Neural crest cell (in vitro differentiated cells): ENCODE measurements around the gene BTBD9. TPM values are rescaled to one million over a fixed set of nuclear protein-coding genes. Genes with fewer than 3 reads are reported as not detected.
A peak's percentile ranks its signal among the peaks of the same experiment; 100 is the strongest.

ENCODE experiments used
- DNase-seq: peaks from one replicate; pipeline ENCODE4 v3.0.0; 2021; ENCODE audit warnings: low read depth, mixed read lengths, low spot score
- H3K27ac Mint-ChIP-seq: one replicate; pipeline ENCODE4 v1.8.0; 2021; ENCODE audit warnings: mild to moderate bottlenecking, mixed read lengths; ENCODE audit not compliant: unreplicated experiment
- H3K27me3 Mint-ChIP-seq: 2 replicates; pipeline ENCODE4 v1.8.0; 2021; ENCODE audit warnings: low read depth, mild to moderate bottlenecking, mixed read lengths
- H3K36me3 Mint-ChIP-seq: 2 replicates; pipeline ENCODE4 v1.8.0; 2021; ENCODE audit warnings: low read depth, mild to moderate bottlenecking, mixed read lengths
- H3K4me1 Mint-ChIP-seq: 2 replicates; pipeline ENCODE4 v1.8.0; 2021; ENCODE audit warnings: mixed read lengths
- H3K4me3 Mint-ChIP-seq: one replicate; pipeline ENCODE4 v1.8.0; 2021; ENCODE audit warnings: mild to moderate bottlenecking, mixed read lengths
- H3K9me3 Mint-ChIP-seq: 2 replicates; pipeline ENCODE4 v1.8.0; 2021; ENCODE audit warnings: mixed read lengths
- CTCF ChIP-seq: fragments of 200-600 bp; sonication (generic); conservative IDR thresholded peaks from 2 replicates; pipeline ENCODE4 v1.5.0; 2021; ENCODE audit warnings: antibody characterized with exemption, mild to moderate bottlenecking
- total RNA-seq: library from RNA; stranded (reverse); gene quantifications from 2 replicates; pipeline ENCODE4 v1.2.1, GENCODE V29; 2021

BTBD9 gene
- total RNA-seq, 1 donor from 2014 or later = 18.0 TPM

- Mint-ChIP-seq H3K4me3 (no peak overlapping the region), H3K9me3 (no peaks in the 10 kb centered on the region), H3K27me3 (no peaks in the 10 kb centered on the region), H3K36me3 (no peaks in the 10 kb centered on the region), H3K27ac (peak overlapping the region; percentile 72), H3K4me1 (peaks cover 51% of the 10 kb centered on the region)
- TF ChIP-seq CTCF = no peak
- no peak for DNase-seq
Measured at GRCh38 chr6:38214159-38214558, 425.6 kb downstream of the BTBD9 start.

- no peaks in the 10 kb centered on the region for H3K9me3 Mint-ChIP-seq
- no peaks in the 10 kb centered on the region for H3K27me3 Mint-ChIP-seq
- peaks cover 59% of the 10 kb centered on the region for H3K4me1 Mint-ChIP-seq
- DNase-seq = no peak
- no peak for TF ChIP-seq CTCF
- peak overlapping the region; percentile 95 for H3K27ac Mint-ChIP-seq
- H3K4me3 Mint-ChIP-seq = peak overlapping the region; percentile 4
- no peaks in the 10 kb centered on the region for H3K36me3 Mint-ChIP-seq
Measured at GRCh38 chr6:38213251-38213658, 426.5 kb downstream of the BTBD9 start.

GRCh38 chr6:38212579-38212978 lies 427.1 kb downstream of the BTBD9 start:
- H3K9me3 Mint-ChIP-seq = no peaks in the 10 kb centered on the region
- H3K27ac Mint-ChIP-seq = peak overlapping the region; percentile 95
- no peak for TF ChIP-seq CTCF
- no peaks in the 10 kb centered on the region for H3K27me3 Mint-ChIP-seq
- H3K4me1 Mint-ChIP-seq = peaks cover 61% of the 10 kb centered on the region
- DNase-seq = peak; percentile 29
- H3K36me3 Mint-ChIP-seq = no peaks in the 10 kb centered on the region
- H3K4me3 Mint-ChIP-seq = peak overlapping the region; percentile 72

- no peak for TF ChIP-seq CTCF
- Mint-ChIP-seq H3K9me3 (no peaks in the 10 kb centered on the region), H3K4me1 (peaks cover 61% of the 10 kb centered on the region), H3K27me3 (no peaks in the 10 kb centered on the region), H3K4me3 (no peak overlapping the region), H3K36me3 (no peaks in the 10 kb centered on the region), H3K27ac (no peak overlapping the region)
- DNase-seq = no peak
Measured at GRCh38 chr6:38212116-38212515, 427.6 kb downstream of the BTBD9 start.

- TF ChIP-seq CTCF = no peak
- Mint-ChIP-seq H3K36me3 (peaks cover 3% of the 10 kb centered on the region), H3K27ac (no peak overlapping the region), H3K27me3 (no peaks in the 10 kb centered on the region), H3K4me3 (no peak overlapping the region), H3K9me3 (no peaks in the 10 kb centered on the region), H3K4me1 (peaks cover 47% of the 10 kb centered on the region)
- no peak for DNase-seq
Measured at GRCh38 chr6:38209371-38210260, 430.1 kb downstream of the BTBD9 start.
